GM15510 (cell line): Measurements from ENCODE around the gene FAS.
A peak's percentile ranks its signal among the peaks of the same experiment; 100 is the strongest.

ENCODE experiments used
- POLR2A ChIP-seq: IDR thresholded peaks from 3 replicates; pipeline ENCODE4 v1.6.1; 2011; ENCODE audit warnings: borderline replicate concordance; ENCODE audit not compliant: insufficient read length; ENCODE audit errors: extremely low read depth

Gene FAS

GRCh38 chr10:88980800-88981199 is 9.8 kb upstream of the FAS start:
- TF ChIP-seq POLR2A = no peak

DNA sequence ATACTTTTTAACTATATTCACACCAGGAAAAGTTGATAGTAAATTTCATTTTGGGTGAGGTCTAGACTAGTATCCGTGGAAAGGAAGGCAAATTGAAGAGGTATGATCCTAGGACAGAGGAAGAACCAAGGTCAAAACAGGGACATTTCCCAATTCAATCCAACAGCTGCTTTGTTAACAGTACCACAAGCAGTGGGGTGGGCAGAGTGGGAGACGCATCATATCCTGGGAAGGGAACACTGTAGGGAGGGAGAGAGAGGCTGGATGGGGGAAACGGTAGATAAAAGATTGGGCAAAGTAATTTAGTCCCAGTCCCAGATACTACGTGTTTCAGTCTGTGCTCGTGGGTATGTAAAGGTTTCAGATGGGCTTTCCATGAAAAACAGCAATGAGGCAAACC is 9.2 kb upstream of the FAS start:
- TF ChIP-seq POLR2A = no peak

GRCh38 chr10:88982366-88982765 is 8.2 kb upstream of the FAS start:
- no peak for TF ChIP-seq POLR2A

DNA sequence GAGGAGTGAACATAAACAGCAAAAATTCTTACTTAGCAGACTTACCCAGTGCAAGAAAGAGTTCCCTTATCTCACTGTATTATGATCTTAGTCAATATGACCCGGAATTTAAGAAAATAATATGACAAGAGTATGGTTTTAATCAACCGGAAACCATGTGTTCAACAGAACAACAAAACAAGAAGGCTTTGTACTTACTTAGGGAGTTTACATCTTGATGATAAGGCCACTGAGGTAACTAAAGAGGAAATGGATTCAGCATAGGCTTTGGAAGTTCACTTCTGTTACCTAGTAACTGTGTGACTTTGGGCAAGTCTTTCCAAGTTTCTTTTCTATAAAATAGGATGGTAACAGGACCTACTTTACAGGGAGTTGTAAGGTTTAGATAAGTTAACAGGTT is 7.4 kb upstream of the FAS start:
- TF ChIP-seq POLR2A = no peak

GRCh38 chr10:88983939-88984338 is 6.7 kb upstream of the FAS start:
- TF ChIP-seq POLR2A = no peak

DNA sequence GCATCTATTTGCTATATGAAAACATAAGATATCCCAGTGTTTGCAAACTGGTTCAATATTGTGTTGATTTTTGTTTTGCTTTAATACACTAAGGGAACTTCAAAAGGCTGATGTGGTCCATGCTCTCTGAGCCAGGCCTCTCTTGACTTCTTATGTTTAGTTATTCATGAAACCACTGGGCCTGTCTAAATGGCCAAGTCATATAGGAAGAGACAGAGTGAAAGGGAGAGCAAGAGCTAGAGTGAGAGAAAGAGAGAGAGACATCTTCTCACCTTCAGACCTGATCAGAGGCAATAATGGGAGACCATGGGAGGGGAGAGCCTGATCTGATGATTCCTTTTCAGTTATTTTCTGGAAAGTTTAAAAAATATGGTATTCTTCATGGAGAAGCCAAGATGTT is 6.1 kb upstream of the FAS start:
- TF ChIP-seq POLR2A = no peak

DNA sequence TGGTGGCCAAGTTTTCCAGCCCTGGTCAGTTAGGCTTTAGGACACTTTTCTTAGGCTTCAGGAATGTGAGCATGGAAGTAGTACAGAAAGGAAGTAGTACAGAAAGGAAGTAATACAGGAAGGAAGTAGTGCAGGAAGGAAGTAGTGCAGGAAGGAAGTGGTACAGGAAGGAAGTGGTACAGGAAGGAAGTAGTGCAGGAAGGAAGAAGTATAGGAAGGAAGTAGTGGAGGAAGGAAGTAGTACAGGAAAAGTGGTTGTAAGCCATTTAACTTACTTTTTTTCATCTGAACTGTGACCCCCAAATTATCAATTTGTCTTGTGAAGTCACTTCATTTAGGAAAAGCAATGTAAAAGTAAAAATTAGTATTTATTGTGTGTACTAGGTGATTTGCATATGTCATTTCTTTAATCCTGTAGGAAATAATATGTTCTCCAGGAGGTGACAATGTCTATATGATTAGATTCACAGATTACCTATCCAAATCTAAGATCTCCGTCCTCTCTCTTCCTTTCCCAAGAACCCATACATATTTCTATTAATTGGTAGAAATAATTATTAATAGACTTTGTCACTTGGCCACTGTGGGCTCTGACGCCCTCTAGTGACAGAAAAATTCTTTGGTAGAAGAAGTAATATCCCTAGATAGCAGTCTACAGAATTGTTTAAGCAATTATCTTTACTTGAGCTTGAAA is 3.9 kb upstream of the FAS start:
- no peak for TF ChIP-seq POLR2A

DNA sequence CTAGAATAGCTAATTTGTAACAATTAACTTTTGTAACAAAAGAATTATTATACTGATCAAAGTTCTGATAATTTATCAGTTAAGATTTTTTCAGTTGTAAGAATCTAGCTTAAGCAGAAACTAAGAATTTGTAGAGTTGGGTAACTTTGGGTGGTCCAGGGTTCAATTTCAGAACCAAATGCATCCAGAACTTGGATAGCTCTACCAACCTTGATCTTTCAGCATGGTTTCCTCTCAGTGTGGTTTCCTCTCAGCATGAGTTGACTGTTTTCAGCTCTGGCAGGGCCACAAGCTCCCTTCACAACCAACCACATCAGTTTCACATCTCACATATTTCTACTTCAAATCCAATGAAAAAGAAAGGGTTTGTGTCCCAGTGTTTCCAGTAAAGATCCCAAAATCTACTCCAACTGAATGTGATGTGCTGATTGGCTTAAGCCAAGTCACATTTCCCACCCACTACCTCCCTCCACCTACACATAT is 3.3 kb upstream of the FAS start:
- no peak for TF ChIP-seq POLR2A

- TF ChIP-seq POLR2A = no peak
These were observed 2.8 kb upstream of the FAS start for GRCh38 chr10:88987840-88988239.

DNA sequence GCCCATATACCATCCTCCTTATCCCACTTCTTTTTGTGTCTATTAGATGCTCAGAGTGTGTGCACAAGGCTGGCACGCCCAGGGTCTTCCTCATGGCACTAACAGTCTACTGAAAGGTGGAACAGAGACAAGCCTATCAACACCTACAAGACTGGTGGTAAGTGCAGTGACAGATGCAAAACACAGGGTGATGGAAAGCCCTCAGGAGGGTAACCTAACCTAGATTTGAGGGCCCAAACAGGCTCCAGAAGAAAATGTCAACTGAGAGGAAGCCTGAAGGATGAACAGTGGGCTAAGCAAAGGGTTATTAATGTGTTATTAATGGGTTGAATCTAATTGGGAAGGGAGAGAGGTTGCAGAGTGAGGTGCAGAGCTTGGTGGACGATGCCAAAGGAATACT is 1.2 kb upstream of the FAS start:
- no peak for TF ChIP-seq POLR2A

- TF ChIP-seq POLR2A = no peak
These were observed 694 bp upstream of the FAS start for GRCh38 chr10:88989824-88990383.

GRCh38 chr10:88991161-88991898 is 732 bp downstream of the FAS start:
- TF ChIP-seq POLR2A = peak; percentile 59

- TF ChIP-seq POLR2A = no peak
These were observed 1.3 kb downstream of the FAS start for GRCh38 chr10:88991899-88992320.

DNA sequence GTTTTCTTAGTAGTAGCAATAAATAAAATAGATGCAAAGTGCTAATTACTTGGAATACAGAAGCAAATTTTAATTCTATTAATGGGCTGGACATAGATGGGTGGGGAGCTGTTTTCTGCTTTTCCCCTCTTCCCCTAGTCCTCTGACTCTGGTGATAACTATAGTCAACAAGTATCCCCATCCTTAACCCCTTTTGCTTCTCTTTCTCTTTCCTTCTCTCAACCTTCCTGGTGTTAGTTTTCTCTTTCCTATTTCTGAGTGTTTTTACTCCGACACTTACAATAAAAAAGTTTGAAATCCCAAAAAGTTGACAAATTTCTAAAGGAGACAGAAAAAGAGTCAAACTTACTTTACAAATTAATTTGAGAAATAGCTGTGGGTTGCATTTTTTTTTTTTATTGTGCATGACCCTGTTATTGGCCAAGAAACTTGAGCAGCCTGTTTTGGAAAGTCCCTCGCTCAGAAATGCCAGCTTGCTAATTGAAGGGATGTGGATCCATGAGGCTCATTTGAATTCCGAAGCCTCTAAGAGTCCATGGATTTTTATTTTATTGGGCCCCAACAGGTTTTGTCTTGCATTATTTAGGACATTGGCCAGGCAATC is 2.4 kb downstream of the FAS start:
- no peak for TF ChIP-seq POLR2A

GRCh38 chr10:88994019-88994418 is 3.4 kb downstream of the FAS start:
- TF ChIP-seq POLR2A = no peak

GRCh38 chr10:88995156-88995876 is 4.7 kb downstream of the FAS start:
- no peak for TF ChIP-seq POLR2A

DNA sequence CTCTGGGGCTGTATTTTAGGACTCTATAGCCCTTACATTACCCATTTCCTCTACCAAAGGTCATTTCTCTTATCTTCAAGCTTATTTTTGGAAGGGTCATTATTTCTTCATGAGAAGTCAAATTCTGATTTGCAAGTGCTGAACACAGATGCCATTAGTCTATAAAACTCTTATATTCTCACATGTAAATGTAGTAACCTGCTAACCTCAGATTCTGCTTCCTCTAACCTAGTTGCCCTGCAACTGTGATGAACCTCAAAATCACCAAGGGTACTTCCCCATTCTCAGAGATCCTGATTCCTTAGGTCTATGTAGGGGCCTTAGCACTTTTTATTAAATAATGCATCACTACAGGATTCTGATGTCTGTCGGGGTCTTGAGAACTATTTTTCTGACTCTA is 6.3 kb downstream of the FAS start:
- no peak for TF ChIP-seq POLR2A
